GM18499 (cell line): ENCODE measurements around the gene OR51D1.
A peak's percentile ranks its signal among the peaks of the same experiment; 100 is the strongest.

Source experiments
- ATAC-seq: cut with Tn5 transposase; IDR thresholded peaks from one replicate; pipeline ENCODE4 v1.9.1; 2021; ENCODE audit warnings: moderate number of reproducible peaks; ENCODE audit not compliant: insufficient read depth, unreplicated experiment

The OR51D1 gene

DNA sequence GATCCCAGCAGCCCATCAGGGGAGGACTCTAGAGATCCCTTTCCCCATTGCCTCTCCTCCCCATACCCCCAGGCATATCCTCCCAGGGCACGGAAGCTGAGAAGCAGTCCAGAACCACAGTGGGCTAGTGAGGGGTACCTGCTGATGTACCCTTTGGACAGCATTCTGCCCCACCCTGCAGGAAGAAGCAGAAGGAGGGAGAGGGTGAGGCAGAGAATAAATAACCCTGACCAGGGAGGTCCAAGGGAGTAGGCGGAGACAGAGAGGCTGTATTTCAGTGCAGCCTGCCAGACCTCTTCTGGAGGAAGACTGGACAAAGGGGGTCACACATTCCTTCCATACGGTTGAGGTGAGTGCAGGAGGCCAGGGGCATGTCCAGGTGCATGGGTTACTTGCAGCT, 6.4 kb downstream of the OR51D1 start, which contains the start of gene OR51E1:
OR51E1 (plus strand) TSS at position 301 of the 400 bp plus-strand sequence. CDS start 8,545 bp downstream, outside the sequence.
- ATAC-seq: no peak

DNA sequence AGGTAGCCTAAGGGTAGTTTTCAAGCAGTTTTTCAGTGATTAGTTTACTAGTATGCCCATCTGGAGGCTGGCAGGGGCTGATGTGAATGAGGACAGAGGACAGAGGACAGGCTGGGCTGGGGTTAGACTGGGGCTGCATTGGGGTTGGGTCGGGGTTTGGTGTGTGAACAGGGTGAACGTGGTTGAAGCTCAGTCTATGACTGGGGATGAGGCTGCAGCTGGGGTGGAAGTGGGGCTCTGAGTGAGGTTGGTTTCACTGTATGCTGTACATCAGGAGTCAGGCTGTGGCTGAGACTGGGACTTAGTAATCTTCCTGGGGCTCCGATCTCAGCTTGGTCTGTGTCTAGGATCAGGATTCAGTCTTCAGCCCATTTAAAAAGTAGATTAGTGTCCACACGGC, 7.0 kb downstream of the OR51D1 start:
- ATAC-seq: no peak

DNA sequence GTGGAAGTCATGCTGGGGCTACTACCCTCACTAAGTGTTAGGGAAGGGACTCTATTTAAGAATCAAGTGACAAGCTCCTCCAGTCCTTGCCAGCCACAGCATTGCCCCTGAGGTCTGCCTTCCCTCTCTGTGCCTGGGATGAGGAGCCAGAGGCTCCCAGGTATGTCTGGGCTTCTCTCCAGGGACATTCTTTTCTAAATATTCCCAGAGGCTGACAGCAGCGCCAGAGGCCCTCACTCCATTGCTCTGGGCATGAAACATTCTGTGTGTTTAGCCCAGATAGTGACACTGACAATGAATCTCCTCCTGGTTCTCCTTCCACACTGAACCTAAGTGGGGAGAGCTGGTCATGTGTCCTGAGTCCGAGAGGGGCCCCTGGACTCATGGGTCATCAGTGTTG, 8.7 kb downstream of the OR51D1 start:
- no peak for ATAC-seq

DNA sequence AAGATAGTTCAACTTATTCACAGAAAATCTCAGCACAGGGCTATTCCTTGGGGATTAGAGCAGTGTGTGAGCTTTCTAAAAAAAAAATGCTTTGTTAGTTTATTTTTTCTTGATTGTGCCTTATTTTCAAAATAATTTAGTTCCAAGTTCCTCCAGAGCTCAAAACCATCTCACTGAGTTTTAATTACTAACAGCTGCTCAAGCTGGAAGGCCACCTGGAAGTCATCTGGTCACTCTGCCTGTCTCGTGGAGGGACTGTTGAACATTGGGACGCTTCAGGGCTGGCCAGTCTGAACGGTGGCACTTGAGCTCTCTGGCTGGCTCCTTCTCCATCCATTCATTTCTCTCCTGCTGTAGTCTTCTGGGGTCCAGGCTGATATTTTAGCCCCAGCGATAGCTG, 10.5 kb downstream of the OR51D1 start:
- ATAC-seq: no peak

DNA sequence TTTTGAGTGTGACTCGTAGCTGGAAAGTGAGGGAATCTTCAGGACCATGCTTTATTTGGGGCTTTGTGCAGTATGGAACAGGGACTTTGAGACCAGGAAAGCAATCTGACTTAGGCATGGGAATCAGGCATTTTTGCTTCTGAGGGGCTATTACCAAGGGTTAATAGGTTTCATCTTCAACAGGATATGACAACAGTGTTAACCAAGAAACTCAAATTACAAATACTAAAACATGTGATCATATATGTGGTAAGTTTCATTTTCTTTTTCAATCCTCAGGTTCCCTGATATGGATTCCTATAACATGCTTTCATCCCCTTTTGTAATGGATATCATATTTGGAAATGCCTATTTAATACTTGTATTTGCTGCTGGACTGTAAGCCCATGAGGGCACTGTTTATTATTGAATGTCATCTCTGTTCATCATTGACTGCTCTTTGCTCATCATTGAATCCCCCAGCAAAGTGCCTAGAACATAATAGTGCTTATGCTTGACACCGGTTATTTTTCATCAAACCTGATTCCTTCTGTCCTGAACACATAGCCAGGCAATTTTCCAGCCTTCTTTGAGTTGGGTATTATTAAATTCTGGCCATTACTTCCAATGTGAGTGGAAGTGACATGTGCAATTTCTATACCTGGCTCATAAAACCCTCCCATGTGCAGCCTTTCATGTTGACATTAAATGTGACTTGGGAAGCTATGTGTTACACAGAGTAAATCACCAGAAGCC, 17.5 kb downstream of the OR51D1 start:
- ATAC-seq: peak; percentile 76

DNA sequence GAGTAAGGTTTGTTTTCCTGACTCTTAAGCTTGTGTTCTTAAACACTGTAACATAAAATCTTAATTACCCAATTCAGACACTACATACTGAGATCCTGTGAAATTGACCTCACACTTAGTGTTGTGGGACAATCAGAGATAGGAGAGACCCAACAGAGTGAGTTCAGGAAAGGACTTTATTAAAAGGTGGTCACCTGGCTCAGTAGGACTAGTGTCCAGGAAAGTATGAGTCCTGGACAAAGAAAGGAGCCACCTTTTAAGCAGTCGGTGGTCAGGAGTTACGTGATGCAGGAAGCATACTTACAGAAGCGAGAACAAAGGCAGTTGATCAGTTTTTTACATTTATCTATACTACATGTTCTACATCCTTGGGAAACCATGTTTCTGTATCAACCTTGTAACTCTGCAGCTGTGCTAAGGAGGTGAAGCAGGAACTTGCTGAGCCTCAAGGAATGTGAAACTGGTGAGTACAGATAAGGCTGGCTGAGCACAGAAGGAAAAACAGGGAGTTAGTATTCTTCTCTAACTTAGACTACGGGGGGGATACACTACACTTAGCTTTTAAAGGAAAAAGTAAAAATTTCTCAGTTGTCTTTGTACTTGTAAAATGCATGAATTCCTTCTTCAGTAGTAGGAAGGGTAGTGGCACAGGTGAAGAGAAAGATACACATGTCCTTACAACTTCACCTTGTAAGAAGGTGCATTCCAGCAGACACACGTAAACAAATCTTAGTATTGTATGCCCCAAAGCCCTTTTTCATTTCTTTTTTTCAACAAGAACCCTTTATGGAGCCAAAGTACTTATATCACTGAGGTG, 21.6 kb downstream of the OR51D1 start:
- no peak for ATAC-seq

DNA sequence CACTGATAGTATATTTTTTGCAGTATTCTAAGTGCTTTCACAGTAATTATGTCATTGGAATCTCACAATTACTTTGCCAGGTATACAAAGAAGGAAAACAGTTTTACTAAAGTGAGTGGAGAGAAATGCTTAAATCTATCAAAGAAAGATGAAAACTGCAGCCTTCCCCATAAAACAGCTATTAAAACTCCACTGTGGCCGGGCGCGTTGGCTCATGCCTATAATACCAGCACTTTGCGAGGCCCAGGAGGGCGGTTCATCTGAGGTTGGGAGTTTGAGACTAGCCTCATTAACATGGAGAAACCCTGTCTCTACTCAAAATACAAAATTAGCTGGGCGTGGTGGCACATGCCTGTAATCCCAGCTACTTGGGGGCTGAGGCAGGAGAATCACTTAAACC, 25.6 kb downstream of the OR51D1 start:
- ATAC-seq: no peak

DNA sequence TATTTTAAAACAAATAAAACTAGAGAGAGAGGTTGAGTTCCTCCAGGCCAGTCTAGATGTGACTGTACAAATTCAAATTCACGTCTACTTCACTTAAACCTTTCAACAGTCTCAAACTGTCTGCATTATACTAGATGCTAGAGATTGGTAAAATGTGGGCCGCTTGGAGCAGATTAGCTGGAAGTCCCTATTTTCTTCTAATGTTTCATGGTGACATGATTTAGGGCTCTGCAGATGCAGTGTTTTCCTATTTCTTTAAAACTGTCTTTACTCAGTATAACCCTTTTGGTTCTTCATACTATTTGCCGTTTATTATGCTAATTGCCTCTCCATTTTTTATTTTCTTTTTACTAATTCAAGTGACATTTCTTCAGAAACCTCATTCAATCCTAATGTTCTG, 26.9 kb downstream of the OR51D1 start:
- no peak for ATAC-seq

DNA sequence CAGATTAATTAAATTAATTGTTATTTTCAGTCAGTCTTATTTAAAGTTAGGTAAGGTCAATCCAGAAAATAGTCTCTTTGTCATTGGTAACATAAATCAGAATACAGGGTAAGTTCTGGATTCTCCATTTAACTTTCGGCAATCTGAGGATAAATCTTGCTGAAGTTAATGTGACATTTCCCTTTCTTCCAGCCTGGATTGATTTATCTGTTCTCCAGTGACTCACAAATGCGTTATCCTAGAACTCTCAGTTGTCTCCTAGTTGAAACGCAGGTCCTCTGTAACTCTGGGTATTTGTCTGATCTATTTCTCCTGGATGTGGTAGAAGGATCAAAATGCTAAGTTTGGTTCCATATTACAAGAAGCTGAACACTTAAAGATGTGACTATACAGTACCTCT, 27.5 kb downstream of the OR51D1 start:
- ATAC-seq: no peak

DNA sequence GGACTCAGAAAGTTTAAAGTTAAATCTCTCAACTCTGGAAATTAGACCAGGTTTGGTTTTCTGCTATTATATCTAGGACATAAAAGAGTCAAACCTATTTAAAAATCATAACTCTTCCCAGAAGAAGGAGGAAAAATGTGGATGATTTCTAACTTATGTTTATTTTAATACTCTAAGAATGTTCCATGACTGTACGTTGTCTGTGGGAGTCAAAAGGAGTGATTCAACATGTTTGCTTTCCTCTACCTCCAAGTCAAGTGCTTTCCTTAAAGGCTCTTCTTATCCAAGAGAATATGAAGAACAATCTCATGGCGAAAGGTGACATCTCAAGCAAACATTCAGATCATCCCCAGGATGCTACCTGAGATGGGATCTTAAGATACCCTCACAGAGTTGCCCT, 28.1 kb downstream of the OR51D1 start:
- ATAC-seq: no peak

DNA sequence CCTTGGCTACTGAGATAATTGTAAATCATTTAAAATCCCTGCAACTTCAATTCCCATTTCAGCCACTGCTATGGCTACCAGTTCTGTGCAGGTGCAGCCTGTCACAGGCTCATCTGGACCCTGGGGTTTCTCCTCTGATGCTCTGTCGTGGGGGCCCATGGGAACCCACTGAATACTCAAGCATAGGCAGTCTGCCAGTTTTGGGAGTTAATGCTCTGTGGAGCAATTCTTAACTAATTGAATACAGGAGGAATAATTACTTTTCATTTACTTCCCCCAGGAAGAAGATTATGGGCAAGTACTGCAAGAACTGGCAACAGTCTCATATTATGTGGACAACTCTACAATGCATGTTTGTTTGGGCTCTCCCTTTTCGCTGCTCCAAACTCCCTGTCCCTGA, 34.5 kb downstream of the OR51D1 start:
- no peak for ATAC-seq

DNA sequence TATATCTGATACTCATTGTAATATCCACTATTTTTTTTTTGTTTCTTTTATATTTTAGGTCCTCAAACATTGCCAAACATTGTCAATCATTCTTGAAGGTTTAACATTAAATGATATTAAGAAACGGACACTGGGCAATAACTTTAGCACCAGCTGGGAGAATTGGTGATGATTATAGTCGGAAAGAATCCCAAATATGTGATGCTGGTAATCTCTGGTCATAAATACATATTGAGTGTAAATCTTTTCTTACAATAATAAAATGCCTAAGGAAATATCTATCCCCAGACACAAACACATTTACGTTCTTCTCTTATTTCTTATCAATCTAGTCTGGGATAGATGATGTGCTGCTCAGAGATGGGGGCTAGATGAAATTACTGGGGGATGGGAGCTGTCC, 35.2 kb downstream of the OR51D1 start:
- ATAC-seq: no peak

DNA sequence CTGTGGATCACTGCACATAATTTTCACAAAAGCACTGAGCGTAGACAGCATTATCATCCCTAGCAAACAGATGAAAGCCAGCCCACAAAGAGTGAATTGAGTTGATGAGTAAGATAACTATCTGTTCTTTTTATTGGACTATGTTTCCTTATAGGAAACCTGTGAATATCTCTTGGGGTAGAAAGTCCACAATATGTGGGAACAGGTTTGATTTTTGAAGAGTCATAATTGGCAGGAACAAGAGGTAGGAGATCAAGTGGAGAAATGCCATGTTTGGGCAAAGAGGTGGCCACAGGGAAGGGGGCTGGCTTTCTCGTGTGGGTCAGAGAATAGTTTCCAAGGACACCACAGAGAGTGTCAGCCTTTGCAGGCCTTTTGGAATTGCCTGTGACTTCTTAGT, 36.5 kb downstream of the OR51D1 start:
- no peak for ATAC-seq

DNA sequence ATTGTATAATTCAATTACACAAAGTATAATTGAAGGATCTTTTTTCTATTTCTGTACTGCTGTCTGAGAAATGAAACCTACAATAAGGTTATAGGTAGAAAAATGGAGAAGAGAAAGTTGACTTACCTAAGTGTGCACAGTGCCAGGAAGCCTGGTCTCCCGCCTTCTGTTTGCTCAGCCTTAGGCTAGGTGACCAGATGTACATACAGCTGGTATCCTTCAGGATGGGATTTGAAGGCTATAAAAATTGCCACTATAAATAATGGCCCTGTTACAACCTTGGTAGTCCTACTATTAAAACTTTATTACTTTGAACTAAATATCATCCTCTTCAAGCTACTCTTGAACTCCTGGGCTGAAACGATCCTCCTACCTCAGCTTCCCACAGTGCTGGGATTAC, 40.7 kb downstream of the OR51D1 start:
- no peak for ATAC-seq

DNA sequence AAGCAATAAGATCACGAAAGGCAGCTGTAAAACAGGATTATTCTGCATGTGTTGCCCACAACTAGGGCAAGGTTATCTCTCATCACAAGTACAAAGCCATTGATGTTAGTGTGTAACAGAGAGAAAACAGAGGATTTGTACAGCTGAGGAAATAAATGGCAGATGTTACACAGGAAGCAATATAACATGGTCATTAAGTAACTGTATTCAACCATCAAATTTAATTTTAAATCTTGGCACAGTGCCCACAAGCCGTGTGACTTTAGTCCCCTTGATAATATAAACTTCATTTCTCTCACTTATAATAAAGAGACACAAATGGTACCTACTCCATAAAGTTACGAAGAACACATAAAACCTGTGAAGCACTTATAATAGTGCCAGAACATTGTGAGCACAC, 43.1 kb downstream of the OR51D1 start:
- no peak for ATAC-seq

DNA sequence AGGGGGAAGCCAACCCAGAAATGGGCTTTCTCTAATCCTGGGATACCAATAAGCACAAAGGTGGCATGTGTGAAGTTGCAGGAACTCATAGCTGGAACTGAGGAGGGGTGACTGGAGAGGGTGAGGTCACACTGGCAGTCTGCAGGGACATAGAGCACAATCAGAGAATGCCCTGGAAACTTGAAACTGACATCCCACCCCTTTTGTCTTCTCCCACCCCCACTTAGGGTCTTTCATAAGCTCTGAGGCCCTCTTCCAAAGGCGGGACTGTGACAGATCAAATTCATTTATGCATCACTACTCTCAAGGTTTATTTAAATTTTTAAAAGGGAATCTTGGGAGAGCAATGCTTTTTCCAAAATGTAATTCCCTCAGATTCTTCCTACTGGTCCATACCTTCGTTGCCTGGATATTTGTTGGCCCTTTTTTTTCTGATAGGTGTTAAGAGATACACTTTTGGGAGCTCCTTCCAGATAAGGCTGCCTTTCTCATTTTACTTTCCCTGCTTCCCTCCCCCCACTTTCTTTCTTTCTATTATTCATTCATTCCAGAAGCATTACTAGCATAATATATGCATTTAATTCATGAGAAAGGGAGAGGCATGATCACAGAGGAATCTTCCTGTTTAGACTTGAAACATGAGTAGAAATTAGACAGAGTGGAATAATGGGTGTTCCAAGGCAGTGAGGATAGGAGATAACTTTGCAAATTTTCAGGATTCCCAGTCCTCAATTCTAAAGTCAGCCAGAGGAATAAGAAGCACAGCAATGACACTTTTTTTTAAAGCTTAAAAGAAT, 45.5 kb downstream of the OR51D1 start:
- ATAC-seq: no peak

DNA sequence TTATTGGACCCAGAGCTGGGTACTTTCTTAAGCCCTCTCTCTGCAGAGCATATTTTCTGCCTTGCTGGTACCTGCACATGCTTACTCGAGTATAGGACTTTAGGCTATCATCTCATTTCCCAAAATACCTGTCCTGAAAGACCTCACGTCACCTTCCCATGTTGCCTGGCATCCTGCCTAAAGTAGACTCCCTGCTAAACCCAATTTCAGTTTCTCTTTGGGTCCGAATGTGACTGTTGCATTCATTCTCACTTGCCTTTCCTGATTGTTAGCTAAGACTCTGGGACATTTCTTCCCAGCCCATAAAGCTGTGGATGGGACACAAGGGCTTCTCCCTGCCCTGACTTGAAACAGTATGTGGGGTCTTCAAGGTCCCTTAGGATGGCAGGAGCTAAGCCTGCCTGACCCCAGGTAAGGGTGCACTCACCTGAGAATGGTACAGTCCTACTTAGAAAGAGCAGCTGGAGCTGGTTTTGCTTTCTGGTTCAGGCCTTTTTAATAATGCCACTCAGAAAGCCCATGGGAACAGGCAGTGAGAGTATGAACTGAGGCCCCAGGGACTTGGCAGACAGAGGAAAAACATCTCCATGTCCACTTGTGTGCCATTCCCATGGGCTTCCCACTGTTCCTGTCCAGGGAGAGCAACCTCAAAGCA, 47.5 kb downstream of the OR51D1 start:
- ATAC-seq: no peak
